K562 (cell line): Measurements from ENCODE around the gene SLC8A2. TPM values are rescaled to one million over a fixed set of nuclear protein-coding genes. Genes with fewer than 3 reads are reported as not detected.

Source experiments
- ARID4B ChIP-seq: sonication (generic); formaldehyde crosslinking; IDR thresholded peaks from 2 replicates; pipeline ENCODE4 v1.8.0; 2022; ENCODE audit warnings: mild to moderate bottlenecking, missing genetic modification reagents
- CHD7 ChIP-seq: fragments of 200-600 bp; sonication (generic); IDR thresholded peaks from one replicate; pipeline ENCODE4 v1.6.1; 2012; ENCODE audit warnings: mild to moderate bottlenecking, low read depth, low read length, inconsistent platforms
- HCFC1 ChIP-seq: IDR thresholded peaks from 2 replicates; pipeline ENCODE4 v1.6.1; 2012; ENCODE audit warnings: low read depth, low read length, improper control_type of control experiment
- MEF2A ChIP-seq: IDR thresholded peaks from 2 replicates; pipeline ENCODE4 v1.6.1; 2011; ENCODE audit warnings: low read depth, mild to moderate bottlenecking, low read length, moderate library complexity; ENCODE audit not compliant: control insufficient read depth
- MXI1 ChIP-seq: IDR thresholded peaks from 2 replicates; pipeline ENCODE4 v1.6.1; 2011; ENCODE audit warnings: low read depth, mild to moderate bottlenecking, improper control_type of control experiment, low read length
- NFYB ChIP-seq: IDR thresholded peaks from 2 replicates; pipeline ENCODE4 v1.6.1; 2011; ENCODE audit warnings: mild to moderate bottlenecking, moderate library complexity; ENCODE audit not compliant: insufficient read length; ENCODE audit errors: extremely low read depth
- NR2C2 ChIP-seq, 2 experiments: fragments of 200-800 bp in 1 of 2; sonication (Bioruptor generic) in 1 of 2; sonication (generic) in 1 of 2; formaldehyde crosslinking in 1 of 2; IDR thresholded peaks; 2 replicates each; pipeline versions ENCODE4 v1.6.1 to v1.8.0; 2016 to 2022; ENCODE audit warnings: mild to moderate bottlenecking in 1 of 2, missing compliant biosample characterization in 1 of 2, missing genetic modification characterization in 1 of 2, missing genetic modification reagents in 1 of 2
- SAFB ChIP-seq: fragments of 200-400 bp; formaldehyde crosslinking; IDR thresholded peaks from 2 replicates; pipeline ENCODE4 v1.6.1; 2017; ENCODE audit warnings: low read depth, low read length, borderline replicate concordance
- TAF15 ChIP-seq: fragments of 200-400 bp; formaldehyde crosslinking; IDR thresholded peaks from 2 replicates; pipeline ENCODE4 v1.6.1; 2017; ENCODE audit warnings: mild to moderate bottlenecking, low read depth, low read length, moderate library complexity
- ZNF282 ChIP-seq: sonication (generic); formaldehyde crosslinking; IDR thresholded peaks from 2 replicates; pipeline ENCODE4 v1.8.1; 2023; ENCODE audit warnings: missing genetic modification reagents
- polyA plus RNA-seq, 8 experiments: library from polyadenylated mRNA; depleted of rRNA in 4 of 8; stranded (reverse) in 5 of 8; unstranded in 3 of 8; fragments of >200 nt; fragmentation: Nextera tagmentation in 2 of 8; fragmentation: Illumina TruSeq in 1 of 8; extraction: Ambion mirVana in 2 of 8; extraction: Trizol in 1 of 8; gene quantifications; 2 replicates each; pipeline versions ENCODE4 v1.2.1 to v1.2.3, GENCODE V29; 2011 to 2014; ENCODE audit warnings: inconsistent platforms in 1 of 8, missing spikeins in 1 of 8
- total RNA-seq, 7 experiments: library from RNA; depleted of rRNA in 6 of 7; stranded (reverse); fragments of >200 nt in 6 of 7; fragmentation: Illumina TruSeq in 2 of 7; extraction: Trizol in 2 of 7; gene quantifications; 2 replicates each; pipeline versions ENCODE4 v1.2.1 to v1.2.3, GENCODE V29; 2011 to 2021; ENCODE audit warnings: low replicate concordance in 1 of 7

The SLC8A2 gene
- total and polyA plus RNA-seq, 9 of the 15 experiments (the other 6 are each of a cell fraction or from before 2014, with no cell fraction given): 0.07 to 0.66 (median 0.24) TPM; not detected in 3

GRCh38 chr19:47447470-47448359, 24.0 kb downstream of the SLC8A2 start (continued):
- TF ChIP-seq NFYB (no peak), TAF15 (no peak), MXI1 (peak; percentile 49; the same call in 1 of the 2 replicates), CHD7 (no peak), ARID4B (CRISPR knock-in tag) (peak; percentile 91), HCFC1 (peak; percentile 4; the same call in 1 of the 2 replicates), MEF2A (no peak), NR2C2 (CRISPR knock-in tag; IDR thresholded peaks at IDR 0.05) (peak; percentile 68; the same call in 1 of the 2 replicates), NR2C2 (tag; IDR thresholded peaks at IDR 0.05) (0 out of 2 replicates have a peak, but pooled peaks have one; percentile 21), ZNF282 (CRISPR knock-in tag) (peak; percentile 98), SAFB (0 out of 2 replicates have a peak, but pooled peaks have one; percentile 44)
